ENCODE measurements around the gene GPR149. TPM values are rescaled to one million over a fixed set of nuclear protein-coding genes. Genes with fewer than 3 reads are reported as not detected.

Gene GPR149
- total RNA-seq, 2 donors from 2014 or later: not detected

DNA sequence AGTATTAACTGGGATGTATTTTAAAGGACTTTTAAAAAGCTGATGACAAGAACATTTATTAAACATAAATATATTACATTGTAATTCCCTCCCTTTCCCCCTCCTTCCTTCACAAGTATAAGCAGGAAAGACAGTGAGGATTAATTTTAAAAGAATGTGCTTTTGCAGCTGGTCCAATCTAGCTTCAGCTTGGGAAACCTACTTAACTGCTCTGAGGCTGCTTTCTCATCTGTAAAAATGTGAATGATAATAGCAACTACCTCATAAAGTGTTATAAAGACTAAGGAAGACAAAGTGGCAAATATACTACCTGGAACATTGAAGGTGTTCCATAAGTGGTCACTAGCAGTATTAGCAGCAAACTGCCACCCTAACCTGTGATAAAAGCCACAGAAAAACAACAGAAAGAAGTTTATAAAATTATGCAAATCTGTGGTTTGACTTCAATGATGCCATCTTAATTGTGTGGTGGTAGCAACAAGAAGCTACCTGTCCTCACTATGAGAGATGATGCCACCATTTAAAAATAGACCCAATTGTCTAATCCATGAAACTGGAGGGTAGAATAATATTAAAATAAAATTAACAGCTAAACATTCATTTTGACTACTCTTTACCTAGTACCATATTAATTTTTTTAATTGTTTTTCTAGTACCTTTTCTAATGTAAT lies 125.7 kb downstream of the GPR149 start:
- H3K36me3 Mint-ChIP-seq: peaks cover 0 to 54% of the 10 kb centered on the region in 2 donors
- no peak for ATAC-seq
- H3K9me3 Mint-ChIP-seq: no peaks in the 10 kb centered on the region
- no peak for DNase-seq (ENCODE audit: low spot score in 2 of 2)
- no peak overlapping the region for H3K27ac Mint-ChIP-seq

DNA sequence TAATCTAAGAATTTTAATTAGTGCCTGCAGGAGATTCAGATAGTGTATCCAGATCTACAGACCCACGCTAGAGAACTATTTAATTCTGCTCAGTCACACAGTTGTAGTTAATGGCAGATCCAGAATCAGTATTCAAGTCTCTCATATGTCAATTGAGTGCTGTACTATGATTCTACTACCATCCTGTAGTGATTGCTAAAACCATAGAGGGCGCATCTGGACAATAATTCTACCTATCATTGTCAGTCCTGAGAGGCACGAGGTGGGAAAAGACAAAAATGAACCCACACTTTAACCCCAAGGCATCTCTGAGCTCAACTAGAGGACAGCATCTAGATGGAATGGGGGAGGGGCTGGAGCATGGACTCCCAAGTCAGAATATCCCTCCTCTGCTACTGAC lies 128.4 kb downstream of the GPR149 start:
- no peak for ATAC-seq
- H3K9me3 Mint-ChIP-seq: no peaks in the 10 kb centered on the region
- no peak for DNase-seq (ENCODE audit: low spot score in 2 of 2)
- H3K27ac Mint-ChIP-seq: peak overlapping the region in 1 of 2 donors; percentile 16
- H3K36me3 Mint-ChIP-seq: peaks cover 4 to 45% of the 10 kb centered on the region in 2 donors

DNA sequence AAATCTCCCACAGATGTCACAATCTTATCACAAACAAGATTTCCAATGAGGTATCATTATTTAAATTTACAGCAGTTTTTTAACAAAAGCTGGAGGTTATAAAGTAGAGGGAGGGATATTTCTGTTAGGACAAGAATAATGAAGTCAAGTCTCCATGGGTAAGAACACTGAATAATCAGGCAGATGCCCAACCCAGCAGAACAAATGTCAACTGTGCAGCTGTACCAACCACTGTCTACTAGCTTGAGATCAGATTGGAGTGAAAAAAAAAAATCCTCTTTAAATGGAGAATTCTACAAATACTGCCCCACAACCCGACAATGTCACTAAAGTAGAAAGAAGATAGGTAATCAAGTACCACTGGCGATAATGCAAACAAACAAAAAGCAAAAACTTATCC lies 136.0 kb downstream of the GPR149 start:
- H3K36me3 Mint-ChIP-seq: peaks cover 11 to 28% of the 10 kb centered on the region in 2 donors

DNA sequence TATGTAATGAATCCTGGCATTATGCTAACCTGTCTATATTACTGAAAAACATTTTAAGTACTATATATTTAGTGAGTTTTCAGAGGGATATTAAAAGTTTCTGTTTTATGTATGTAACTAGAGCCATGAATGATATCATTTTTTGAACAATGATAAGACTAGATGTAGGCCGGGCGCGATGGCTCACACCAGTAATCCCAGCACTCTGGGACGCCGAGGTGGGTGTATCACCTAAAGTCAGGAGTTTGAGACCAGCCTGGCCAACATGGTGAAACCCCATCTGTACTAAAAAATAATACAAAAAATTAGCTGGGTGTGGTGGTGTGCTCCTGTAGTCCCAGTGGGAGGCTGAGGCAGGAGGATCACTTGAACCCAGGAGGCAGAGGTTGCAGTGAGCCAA lies 139.8 kb downstream of the GPR149 start:
- Mint-ChIP-seq H3K27ac (no peak overlapping the region), H3K36me3 (peaks cover 8 to 29% of the 10 kb centered on the region in 2 donors), H3K9me3 (no peaks in the 10 kb centered on the region)
- ATAC-seq (no peak), DNase-seq (ENCODE audit: low spot score in 2 of 2) (no peak)

More for the DNA sequence above, 136.0 kb downstream of the GPR149 start:
- H3K27ac Mint-ChIP-seq: no peak overlapping the region
- no peaks in the 10 kb centered on the region for H3K9me3 Mint-ChIP-seq
- DNase-seq (ENCODE audit: low spot score in 2 of 2) (no peak), ATAC-seq (no peak)

Other genes with a start within 250 kb of the GPR149 start
- 10 to 100 TPM; 67.3 to 85.5 TPM for gene DHX36, start 105.7 kb downstream of the GPR149 start, total RNA-seq